ENCODE results near the gene MLF1. TPM values are rescaled to one million over a fixed set of nuclear protein-coding genes. Genes with fewer than 3 reads are reported as not detected.

The MLF1 gene
- total RNA-seq, 1 donor from 2014 or later, result not detected

DNA sequence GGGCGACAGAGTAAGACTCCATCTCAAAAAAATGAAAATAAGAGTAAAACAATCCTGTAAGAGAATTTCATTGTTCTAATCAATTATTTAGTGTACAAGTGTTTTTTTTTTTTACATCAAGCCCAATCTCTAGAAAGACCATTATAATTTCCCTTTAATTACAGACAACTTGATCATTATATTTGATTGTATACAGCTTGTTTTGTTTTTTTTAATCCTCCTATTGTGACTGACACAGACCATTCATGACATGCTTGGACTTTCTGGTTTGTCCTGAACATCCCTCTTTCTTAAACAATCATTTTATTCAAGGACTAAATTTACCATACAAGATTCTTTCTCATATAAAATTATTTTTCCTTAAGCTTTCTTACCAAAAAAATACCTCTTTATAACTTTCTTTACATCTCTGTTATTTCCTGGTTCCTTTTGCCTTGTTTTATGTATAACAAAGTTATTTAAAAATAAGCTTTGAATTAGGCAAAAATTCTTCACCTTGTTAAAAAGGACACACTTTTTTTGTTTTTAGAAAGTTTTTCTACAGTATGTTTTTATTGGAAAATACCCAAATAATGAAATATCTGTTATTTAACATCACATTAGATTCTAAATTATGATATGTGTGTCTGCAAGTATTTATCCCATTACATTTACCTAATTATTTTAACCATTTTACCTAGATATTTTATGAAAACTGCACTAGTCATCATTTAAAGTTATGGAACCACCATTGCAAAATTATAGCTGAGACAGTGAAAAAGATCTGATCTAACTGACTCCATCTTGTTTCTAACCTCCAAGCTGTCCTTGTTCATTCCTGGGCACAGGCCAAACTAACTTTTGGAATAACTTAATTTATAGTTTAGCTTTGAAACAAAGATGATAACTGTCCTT lies 47.2 kb downstream of the MLF1 start:
- Mint-ChIP-seq H3K4me3 (no peak overlapping the region), H3K36me3 (ENCODE audit: low read depth) (no peaks in the 10 kb centered on the region), H3K27me3 (no peaks in the 10 kb centered on the region), H3K27ac (no peak overlapping the region), H3K4me1 (no peaks in the 10 kb centered on the region), H3K9me3 (peaks cover 2% of the 10 kb centered on the region)
- intact Hi-C loops (cut with micrococcal nuclease), result no loop called here
- ChIA-PET CTCF (no interaction called here), POLR2A (no interaction called here)
- no peak for ATAC-seq (ENCODE audit: low read depth)
- TF ChIP-seq, protein P1, sequence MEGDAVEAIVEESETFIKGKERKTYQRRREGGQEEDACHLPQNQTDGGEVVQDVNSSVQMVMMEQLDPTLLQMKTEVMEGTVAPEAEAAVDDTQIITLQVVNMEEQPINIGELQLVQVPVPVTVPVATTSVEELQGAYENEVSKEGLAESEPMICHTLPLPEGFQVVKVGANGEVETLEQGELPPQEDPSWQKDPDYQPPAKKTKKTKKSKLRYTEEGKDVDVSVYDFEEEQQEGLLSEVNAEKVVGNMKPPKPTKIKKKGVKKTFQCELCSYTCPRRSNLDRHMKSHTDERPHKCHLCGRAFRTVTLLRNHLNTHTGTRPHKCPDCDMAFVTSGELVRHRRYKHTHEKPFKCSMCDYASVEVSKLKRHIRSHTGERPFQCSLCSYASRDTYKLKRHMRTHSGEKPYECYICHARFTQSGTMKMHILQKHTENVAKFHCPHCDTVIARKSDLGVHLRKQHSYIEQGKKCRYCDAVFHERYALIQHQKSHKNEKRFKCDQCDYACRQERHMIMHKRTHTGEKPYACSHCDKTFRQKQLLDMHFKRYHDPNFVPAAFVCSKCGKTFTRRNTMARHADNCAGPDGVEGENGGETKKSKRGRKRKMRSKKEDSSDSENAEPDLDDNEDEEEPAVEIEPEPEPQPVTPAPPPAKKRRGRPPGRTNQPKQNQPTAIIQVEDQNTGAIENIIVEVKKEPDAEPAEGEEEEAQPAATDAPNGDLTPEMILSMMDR (IDR thresholded peaks at IDR 0.05), result no peak
- DNase-seq, result no peak

DNA sequence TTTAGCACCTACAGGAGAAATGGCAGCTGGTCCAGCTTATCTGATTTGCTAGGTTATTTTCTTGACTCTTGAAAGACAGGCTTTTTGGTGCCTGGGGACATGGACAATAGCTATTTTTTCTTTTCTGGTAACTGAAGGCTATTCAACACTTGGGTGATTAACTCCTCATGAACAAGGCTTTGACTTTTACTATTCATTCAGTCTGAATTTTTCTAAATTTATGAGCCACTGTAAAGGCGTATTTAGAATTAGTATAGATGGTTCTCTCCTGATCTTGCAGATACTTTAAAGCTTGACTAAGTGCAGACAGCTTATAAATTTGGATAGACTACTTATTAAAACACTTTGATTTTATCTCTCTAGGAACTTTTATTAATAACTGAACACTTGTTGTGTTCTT lies 54.9 kb downstream of the MLF1 start:
- no peak for DNase-seq
- Mint-ChIP-seq H3K9me3 (peaks cover 2% of the 10 kb centered on the region), H3K4me1 (no peaks in the 10 kb centered on the region), H3K27ac (no peak overlapping the region), H3K27me3 (peaks cover 21% of the 10 kb centered on the region), H3K36me3 (ENCODE audit: low read depth) (no peaks in the 10 kb centered on the region), H3K4me3 (no peak overlapping the region)
- POLR2A ChIA-PET, result interaction anchor here (0.6 kb wide), 1 partner anchor 81 kb away, joined by 7 read pairs; no protein-coding TSS in a partner anchor
- TF ChIP-seq, protein P1 (IDR thresholded peaks at IDR 0.05), result no peak
- no peak for ATAC-seq (ENCODE audit: low read depth)
- CTCF ChIA-PET, result no interaction called here
- intact Hi-C loops (cut with micrococcal nuclease), result no loop called here

DNA sequence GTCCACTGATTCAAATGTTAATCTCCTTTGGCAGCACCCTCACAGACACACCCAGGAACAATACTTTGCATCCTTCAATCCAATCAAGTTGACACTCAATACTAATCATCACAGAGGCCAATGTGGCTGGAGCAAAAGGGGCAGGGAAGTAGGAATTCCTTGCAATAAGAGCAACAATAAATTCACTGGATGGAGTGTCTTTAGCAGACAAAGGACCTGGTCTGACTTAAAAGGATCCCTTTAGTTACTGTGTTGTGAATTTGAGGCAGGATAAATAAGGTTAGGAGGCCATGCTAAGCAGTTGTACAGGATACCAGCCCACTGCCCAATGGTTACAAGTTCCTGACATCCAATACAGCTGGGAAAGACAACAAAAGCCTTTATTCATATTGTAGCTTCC lies 61.0 kb downstream of the MLF1 start:
- ATAC-seq (ENCODE audit: low read depth) (no peak), DNase-seq (no peak)
- intact Hi-C loops (cut with micrococcal nuclease), result no loop called here
- Mint-ChIP-seq H3K27me3 (peaks cover 33% of the 10 kb centered on the region), H3K9me3 (no peaks in the 10 kb centered on the region), H3K27ac (no peak overlapping the region), H3K36me3 (ENCODE audit: low read depth) (no peaks in the 10 kb centered on the region), H3K4me1 (no peaks in the 10 kb centered on the region), H3K4me3 (no peak overlapping the region)
- ChIA-PET POLR2A (no interaction called here), CTCF (no interaction called here)
- TF ChIP-seq, protein P1 (IDR thresholded peaks at IDR 0.05), result no peak

DNA sequence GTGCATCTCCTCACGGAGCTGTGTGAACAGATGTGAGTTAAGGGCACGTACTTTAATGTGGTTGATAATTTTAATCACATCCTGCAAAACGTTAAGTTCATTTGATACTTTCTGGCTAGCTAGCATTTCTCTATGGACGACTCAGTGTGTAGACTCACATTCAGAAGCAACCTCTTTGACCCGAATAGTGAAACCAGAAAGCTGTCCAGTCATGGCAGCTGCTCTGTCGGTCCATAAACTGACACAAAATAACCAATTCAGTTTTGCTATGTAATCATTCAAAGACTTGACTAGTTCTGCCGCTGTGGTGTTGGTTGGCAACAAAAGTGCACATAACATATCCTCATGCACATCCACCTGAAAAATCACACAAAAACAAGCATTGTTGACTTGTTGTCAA lies 69.7 kb downstream of the MLF1 start:
- CTCF ChIA-PET, result no interaction called here
- Mint-ChIP-seq H3K27me3 (no peaks in the 10 kb centered on the region), H3K4me3 (no peak overlapping the region), H3K36me3 (ENCODE audit: low read depth) (peaks cover 6% of the 10 kb centered on the region), H3K4me1 (peaks cover 16% of the 10 kb centered on the region), H3K27ac (no peak overlapping the region), H3K9me3 (no peaks in the 10 kb centered on the region)
- POLR2A ChIA-PET, result no interaction called here
- ATAC-seq (ENCODE audit: low read depth) (no peak), DNase-seq (no peak)
- TF ChIP-seq, protein P1 (IDR thresholded peaks at IDR 0.05), result no peak
- intact Hi-C loops (cut with micrococcal nuclease), result loop anchor here (5.0 to 10.0 kb wide), 3 partner anchors 87 to 1924 kb away; partner anchors contain the start of gene KPNA4

DNA sequence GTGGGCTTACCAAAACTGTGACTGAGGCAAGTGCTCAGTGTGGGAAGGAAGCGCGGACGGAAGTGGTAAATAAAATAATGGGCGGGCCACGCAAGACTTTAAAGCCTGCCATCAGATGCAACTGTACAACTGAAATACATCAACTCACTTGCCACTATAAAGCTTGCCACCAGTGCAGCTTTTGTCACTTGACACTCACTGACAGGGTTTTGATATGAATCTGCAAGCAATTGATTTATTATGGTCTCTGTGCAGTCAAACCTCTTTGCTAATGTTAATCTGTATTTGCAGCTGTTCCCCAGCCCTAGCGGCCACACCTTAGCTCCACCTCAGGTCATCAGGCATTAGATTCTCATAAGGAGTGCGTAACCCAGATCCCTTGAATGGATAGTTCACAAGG lies 71.0 kb downstream of the MLF1 start:
- H3K36me3 Mint-ChIP-seq (ENCODE audit: low read depth), result peaks cover 14% of the 10 kb centered on the region
- POLR2A ChIA-PET, result no interaction called here
- H3K4me1 Mint-ChIP-seq, result peaks cover 24% of the 10 kb centered on the region
- no peak overlapping the region for H3K27ac Mint-ChIP-seq
- H3K27me3 Mint-ChIP-seq, result no peaks in the 10 kb centered on the region
- CTCF ChIA-PET, result no interaction called here
- no peaks in the 10 kb centered on the region for H3K9me3 Mint-ChIP-seq
- no peak overlapping the region for H3K4me3 Mint-ChIP-seq
- ATAC-seq (ENCODE audit: low read depth) (no peak), DNase-seq (no peak)
- TF ChIP-seq, protein P1 (IDR thresholded peaks at IDR 0.05), result no peak
- intact Hi-C loops (cut with micrococcal nuclease), result loop anchor here (5.0 to 10.0 kb wide), 3 partner anchors 85 to 1923 kb away; partner anchors contain the start of gene KPNA4
